ENCODE results near the gene CXCL17. TPM values are rescaled to one million over a fixed set of nuclear protein-coding genes. Genes with fewer than 3 reads are reported as not detected.

The CXCL17 gene
- total RNA-seq, 2 experiments from 2014 or later, result not detected

GRCh38 chr19:42435316-42435715 lies 7.4 kb downstream of the CXCL17 start:
- intact Hi-C loops (cut with micrococcal nuclease), result no loop called here
- Mint-ChIP-seq H3K4me3 (no peak overlapping the region), H3K36me3 (ENCODE audit: low read depth) (no peaks in the 10 kb centered on the region), H3K27ac (no peak overlapping the region), H3K27me3 (no peaks in the 10 kb centered on the region), H3K9me3 (no peaks in the 10 kb centered on the region), H3K4me1 (ENCODE audit: low read depth) (peaks cover 9% of the 10 kb centered on the region)
- POLR2A ChIA-PET, result interaction anchor here (1.2 kb wide), 1 partner anchor 12 kb away, joined by 3 read pairs; no protein-coding TSS in a partner anchor
- TF ChIP-seq CTCF (IDR thresholded peaks at IDR 0.05), result no peak
- DNase-seq (no peak), ATAC-seq (no peak)
- CTCF ChIA-PET, result interaction anchor here (0.6 to 4.3 kb wide), 6 partner anchors 10 to 56 kb away, joined by 3 to 27 read pairs (median 8); no protein-coding TSS in a partner anchor

GRCh38 chr19:42433503-42434260 lies 9.1 kb downstream of the CXCL17 start:
- no peaks in the 10 kb centered on the region for H3K9me3 Mint-ChIP-seq
- no peak overlapping the region for H3K4me3 Mint-ChIP-seq
- peaks cover 8% of the 10 kb centered on the region for H3K4me1 Mint-ChIP-seq (ENCODE audit: low read depth)
- ChIA-PET POLR2A (interaction anchor here (0.6 to 1.8 kb wide), 3 partner anchors 11 to 246 kb away, joined by 3 to 4 read pairs (median 3); no protein-coding TSS in a partner anchor), CTCF (interaction anchor here (0.8 to 4.3 kb wide), 17 partner anchors 7 to 275 kb away, joined by 3 to 27 read pairs (median 4); no protein-coding TSS in a partner anchor)
- H3K27me3 Mint-ChIP-seq, result no peaks in the 10 kb centered on the region
- intact Hi-C loops (cut with micrococcal nuclease), result no loop called here
- no peaks in the 10 kb centered on the region for H3K36me3 Mint-ChIP-seq (ENCODE audit: low read depth)
- peak; percentile 82 for DNase-seq
- peak; percentile 77 for TF ChIP-seq CTCF (IDR thresholded peaks at IDR 0.05)
- no peak overlapping the region for H3K27ac Mint-ChIP-seq
- peak; percentile 76 for ATAC-seq

- Mint-ChIP-seq H3K9me3 (no peaks in the 10 kb centered on the region), H3K4me1 (ENCODE audit: low read depth) (peaks cover 3% of the 10 kb centered on the region), H3K4me3 (no peak overlapping the region), H3K36me3 (ENCODE audit: low read depth) (no peaks in the 10 kb centered on the region), H3K27ac (no peak overlapping the region), H3K27me3 (no peaks in the 10 kb centered on the region)
- ChIA-PET CTCF (interaction anchor here (0.8 to 3.9 kb wide), 5 partner anchors 8 to 323 kb away, joined by 3 to 25 read pairs (median 4); no protein-coding TSS in a partner anchor), POLR2A (no interaction called here)
- no peak for ATAC-seq
- intact Hi-C loops (cut with micrococcal nuclease), result no loop called here
- no peak for TF ChIP-seq CTCF (IDR thresholded peaks at IDR 0.05)
- no peak for DNase-seq
Measured at GRCh38 chr19:42431486-42431885, 11.3 kb downstream of the CXCL17 start.

- intact Hi-C loops (cut with micrococcal nuclease), result no loop called here
- TF ChIP-seq CTCF (IDR thresholded peaks at IDR 0.05), result no peak
- Mint-ChIP-seq H3K27ac (no peak overlapping the region), H3K4me1 (ENCODE audit: low read depth) (peaks cover 5% of the 10 kb centered on the region), H3K4me3 (no peak overlapping the region), H3K27me3 (no peaks in the 10 kb centered on the region), H3K36me3 (ENCODE audit: low read depth) (no peaks in the 10 kb centered on the region), H3K9me3 (no peaks in the 10 kb centered on the region)
- DNase-seq (no peak), ATAC-seq (no peak)
- POLR2A ChIA-PET, result no interaction called here
- CTCF ChIA-PET, result interaction anchor here (0.8 to 1.5 kb wide), 2 partner anchors 10 to 12 kb away, joined by 4 to 14 read pairs; no protein-coding TSS in a partner anchor
Measured at GRCh38 chr19:42428676-42429075, 14.1 kb downstream of the CXCL17 start.

GRCh38 chr19:42427313-42427712 lies 15.4 kb downstream of the CXCL17 start, which contains the start of gene LIPE:
Gene LIPE (minus strand): TSS chr19:42427388. CDS start chr19:42427149, 239 bp downstream.
- Mint-ChIP-seq H3K27ac (no peak within 1 kb of the TSS), H3K27me3 (no peaks in the 10 kb centered on the region), H3K9me3 (no peaks in the 10 kb centered on the region), H3K36me3 (ENCODE audit: low read depth) (no peaks in the 10 kb centered on the region), H3K4me3 (no peak within 1 kb of the TSS), H3K4me1 (ENCODE audit: low read depth) (peaks cover 7% of the 10 kb centered on the region)
- TF ChIP-seq CTCF (IDR thresholded peaks at IDR 0.05), result no peak
- no peak for DNase-seq
- no peak for ATAC-seq
- POLR2A ChIA-PET, result no interaction called here
- CTCF ChIA-PET, result interaction anchor here (2.3 to 4.7 kb wide), 3 partner anchors 11 to 23 kb away, joined by 7 to 44 read pairs (median 40); no protein-coding TSS in a partner anchor
- intact Hi-C loops (cut with micrococcal nuclease), result no loop called here
